BLaER1 (cell line): ENCODE data around the gene TMEM132A.

Source experiments
- H3K27ac ChIP-seq: shearing (Covaris generic); formaldehyde crosslinking; 2 replicates; pipeline ENCODE4 v1.8.1; 2022
- H3K27me3 ChIP-seq: shearing (Covaris generic); formaldehyde crosslinking; 2 replicates; pipeline ENCODE4 v1.8.1; 2022
- H3K36me3 ChIP-seq: shearing (Covaris generic); formaldehyde crosslinking; 2 replicates; pipeline ENCODE4 v1.8.1; 2022
- H3K4me1 ChIP-seq: shearing (Covaris generic); formaldehyde crosslinking; 2 replicates; pipeline ENCODE4 v1.8.1; 2022
- H3K4me2 ChIP-seq: shearing (Covaris generic); formaldehyde crosslinking; 2 replicates; pipeline ENCODE4 v1.8.1; 2022
- H3K4me3 ChIP-seq: shearing (Covaris generic); formaldehyde crosslinking; 2 replicates; pipeline ENCODE4 v1.8.1; 2022
- H3K9ac ChIP-seq: shearing (Covaris generic); formaldehyde crosslinking; 2 replicates; pipeline ENCODE4 v1.8.1; 2022
- H3K9me3 ChIP-seq: shearing (Covaris generic); formaldehyde crosslinking; 2 replicates; pipeline ENCODE4 v1.8.1; 2022
- H4K20me1 ChIP-seq: shearing (Covaris generic); formaldehyde crosslinking; 2 replicates; pipeline ENCODE4 v1.8.1; 2022
- Cebpa-rat ChIP-seq: shearing (Covaris generic); IDR thresholded peaks from 2 replicates; pipeline ENCODE4 v1.8.1; 2022

TMEM132A gene

GRCh38 chr11:60952742-60953170, 28.5 kb downstream of the TMEM132A start:
- Histone ChIP-seq H4K20me1 (no peaks in the 10 kb centered on the region), H3K36me3 (no peaks in the 10 kb centered on the region), H3K4me1 (peaks cover 47% of the 10 kb centered on the region), H3K27ac (peak overlapping the region; percentile 85), H3K4me3 (peak overlapping the region; percentile 62; the same call in 1 of the 2 replicates), H3K4me2 (peak overlapping the region; percentile 98), H3K27me3 (no peaks in the 10 kb centered on the region), H3K9me3 (no peaks in the 10 kb centered on the region), H3K9ac (peak overlapping the region; percentile 73; the same call in 1 of the 2 replicates)
- TF ChIP-seq Cebpa-rat, result no peak

- H3K9me3 ChIP-seq, result no peaks in the 10 kb centered on the region
- H3K27ac ChIP-seq, result no peak overlapping the region
- H3K4me2 ChIP-seq, result peak overlapping the region; percentile 98
- no peaks in the 10 kb centered on the region for H4K20me1 ChIP-seq
- H3K4me3 ChIP-seq, result no peak overlapping the region
- H3K27me3 ChIP-seq, result no peaks in the 10 kb centered on the region
- no peak for TF ChIP-seq Cebpa-rat
- peaks cover 55% of the 10 kb centered on the region for H3K4me1 ChIP-seq
- no peaks in the 10 kb centered on the region for H3K36me3 ChIP-seq
- H3K9ac ChIP-seq, result no peak overlapping the region
Observed at GRCh38 chr11:60953781-60954180, 29.5 kb downstream of the TMEM132A start.

- H3K9ac ChIP-seq, result no peak overlapping the region
Observed at GRCh38 chr11:60954421-60954820, 30.2 kb downstream of the TMEM132A start.

GRCh38 chr11:60955571-60955970, 31.3 kb downstream of the TMEM132A start:
- H3K27me3 ChIP-seq, result no peaks in the 10 kb centered on the region
- H3K4me3 ChIP-seq, result no peak overlapping the region
- H3K4me2 ChIP-seq, result no peak overlapping the region
- H3K4me1 ChIP-seq, result peaks cover 61% of the 10 kb centered on the region
- H3K9ac ChIP-seq, result no peak overlapping the region
- H3K36me3 ChIP-seq, result no peaks in the 10 kb centered on the region
- TF ChIP-seq Cebpa-rat, result no peak
- no peaks in the 10 kb centered on the region for H4K20me1 ChIP-seq
- H3K9me3 ChIP-seq, result no peaks in the 10 kb centered on the region
- H3K27ac ChIP-seq, result no peak overlapping the region

More at GRCh38 chr11:60954421-60954820, 30.2 kb downstream of the TMEM132A start:
- H3K4me1 ChIP-seq, result peaks cover 61% of the 10 kb centered on the region
- no peak overlapping the region for H3K4me2 ChIP-seq
- no peak overlapping the region for H3K4me3 ChIP-seq
- no peak for TF ChIP-seq Cebpa-rat
- no peaks in the 10 kb centered on the region for H3K36me3 ChIP-seq
- H3K27ac ChIP-seq, result no peak overlapping the region
- no peaks in the 10 kb centered on the region for H4K20me1 ChIP-seq
- no peaks in the 10 kb centered on the region for H3K27me3 ChIP-seq
- no peaks in the 10 kb centered on the region for H3K9me3 ChIP-seq

- Histone ChIP-seq H4K20me1 (no peaks in the 10 kb centered on the region), H3K4me1 (peaks cover 46% of the 10 kb centered on the region), H3K27me3 (no peaks in the 10 kb centered on the region), H3K36me3 (no peaks in the 10 kb centered on the region), H3K9ac (no peak overlapping the region), H3K27ac (no peak overlapping the region), H3K4me2 (no peak overlapping the region), H3K4me3 (no peak overlapping the region), H3K9me3 (no peaks in the 10 kb centered on the region)
- TF ChIP-seq Cebpa-rat, result no peak
Observed at GRCh38 chr11:60957188-60957587, 32.9 kb downstream of the TMEM132A start.

- Histone ChIP-seq H3K9ac (no peak overlapping the region), H3K27ac (no peak overlapping the region), H3K4me2 (peak overlapping the region; percentile 58), H4K20me1 (no peaks in the 10 kb centered on the region), H3K36me3 (no peaks in the 10 kb centered on the region), H3K4me1 (peaks cover 27% of the 10 kb centered on the region), H3K9me3 (no peaks in the 10 kb centered on the region), H3K27me3 (no peaks in the 10 kb centered on the region), H3K4me3 (no peak overlapping the region)
- TF ChIP-seq Cebpa-rat, result no peak
Observed at GRCh38 chr11:60959431-60959830, 35.2 kb downstream of the TMEM132A start.

GRCh38 chr11:60960405-60960804, 36.1 kb downstream of the TMEM132A start:
- Histone ChIP-seq H3K4me3 (no peak overlapping the region), H3K36me3 (no peaks in the 10 kb centered on the region), H3K4me1 (peaks cover 27% of the 10 kb centered on the region), H3K9ac (peak overlapping the region; percentile 17; the same call in 1 of the 2 replicates), H3K9me3 (no peaks in the 10 kb centered on the region), H3K27me3 (no peaks in the 10 kb centered on the region), H4K20me1 (no peaks in the 10 kb centered on the region), H3K4me2 (peak overlapping the region; percentile 58), H3K27ac (no peak overlapping the region)
- no peak for TF ChIP-seq Cebpa-rat

- Histone ChIP-seq H3K4me1 (peaks cover 9% of the 10 kb centered on the region), H3K4me2 (no peak overlapping the region), H3K4me3 (no peak overlapping the region), H3K27ac (no peak overlapping the region), H3K27me3 (no peaks in the 10 kb centered on the region), H3K9me3 (peaks cover 6% of the 10 kb centered on the region; the same call in 1 of the 2 replicates), H4K20me1 (no peaks in the 10 kb centered on the region), H3K36me3 (no peaks in the 10 kb centered on the region), H3K9ac (no peak overlapping the region)
- TF ChIP-seq Cebpa-rat, result no peak
Observed at GRCh38 chr11:60964801-60965200, 40.5 kb downstream of the TMEM132A start.

- Histone ChIP-seq H3K4me2 (no peak overlapping the region), H4K20me1 (no peaks in the 10 kb centered on the region), H3K4me1 (peaks cover 19% of the 10 kb centered on the region), H3K9ac (no peak overlapping the region), H3K9me3 (peaks cover 6% of the 10 kb centered on the region; the same call in 1 of the 2 replicates), H3K4me3 (no peak overlapping the region), H3K36me3 (no peaks in the 10 kb centered on the region), H3K27ac (no peak overlapping the region), H3K27me3 (peaks cover 3% of the 10 kb centered on the region; the same call in 1 of the 2 replicates)
- no peak for TF ChIP-seq Cebpa-rat
Observed at GRCh38 chr11:60966890-60967289, 42.6 kb downstream of the TMEM132A start.

GRCh38 chr11:60968223-60968622, 44.0 kb downstream of the TMEM132A start:
- TF ChIP-seq Cebpa-rat, result no peak
- Histone ChIP-seq H3K27ac (no peak overlapping the region), H3K9ac (no peak overlapping the region)

GRCh38 chr11:60970369-60970774, 46.1 kb downstream of the TMEM132A start:
- peaks cover 45% of the 10 kb centered on the region for H3K4me1 ChIP-seq
- peak overlapping the region; percentile 80 for H3K4me2 ChIP-seq
- no peak overlapping the region for H3K4me3 ChIP-seq
- H3K36me3 ChIP-seq, result no peaks in the 10 kb centered on the region
- peaks cover 25% of the 10 kb centered on the region for H3K27me3 ChIP-seq
- no peak for TF ChIP-seq Cebpa-rat
- no peak overlapping the region for H3K27ac ChIP-seq
- H4K20me1 ChIP-seq, result no peaks in the 10 kb centered on the region
- H3K9me3 ChIP-seq, result peaks cover 6% of the 10 kb centered on the region; the same call in 1 of the 2 replicates
- no peak overlapping the region for H3K9ac ChIP-seq

More at GRCh38 chr11:60968223-60968622, 44.0 kb downstream of the TMEM132A start:
- H3K4me1 ChIP-seq, result peaks cover 31% of the 10 kb centered on the region
- no peaks in the 10 kb centered on the region for H3K36me3 ChIP-seq
- H3K4me3 ChIP-seq, result no peak overlapping the region
- no peaks in the 10 kb centered on the region for H4K20me1 ChIP-seq
- H3K27me3 ChIP-seq, result peaks cover 16% of the 10 kb centered on the region
- H3K9me3 ChIP-seq, result peaks cover 6% of the 10 kb centered on the region; the same call in 1 of the 2 replicates
- H3K4me2 ChIP-seq, result no peak overlapping the region
